Measurements from ENCODE around the gene ST6GALNAC3. TPM values are rescaled to one million over a fixed set of nuclear protein-coding genes. Genes with fewer than 3 reads are reported as not detected.

ST6GALNAC3 gene
- total RNA-seq, 4 donors from 2014 or later = 9.7 to 34.0 (median 14.1) TPM

- DNase-seq (ENCODE audit: low spot score) = no peak
- ATAC-seq (ENCODE audit: low FRiP score) = no peak
- TF ChIP-seq, protein P1, sequence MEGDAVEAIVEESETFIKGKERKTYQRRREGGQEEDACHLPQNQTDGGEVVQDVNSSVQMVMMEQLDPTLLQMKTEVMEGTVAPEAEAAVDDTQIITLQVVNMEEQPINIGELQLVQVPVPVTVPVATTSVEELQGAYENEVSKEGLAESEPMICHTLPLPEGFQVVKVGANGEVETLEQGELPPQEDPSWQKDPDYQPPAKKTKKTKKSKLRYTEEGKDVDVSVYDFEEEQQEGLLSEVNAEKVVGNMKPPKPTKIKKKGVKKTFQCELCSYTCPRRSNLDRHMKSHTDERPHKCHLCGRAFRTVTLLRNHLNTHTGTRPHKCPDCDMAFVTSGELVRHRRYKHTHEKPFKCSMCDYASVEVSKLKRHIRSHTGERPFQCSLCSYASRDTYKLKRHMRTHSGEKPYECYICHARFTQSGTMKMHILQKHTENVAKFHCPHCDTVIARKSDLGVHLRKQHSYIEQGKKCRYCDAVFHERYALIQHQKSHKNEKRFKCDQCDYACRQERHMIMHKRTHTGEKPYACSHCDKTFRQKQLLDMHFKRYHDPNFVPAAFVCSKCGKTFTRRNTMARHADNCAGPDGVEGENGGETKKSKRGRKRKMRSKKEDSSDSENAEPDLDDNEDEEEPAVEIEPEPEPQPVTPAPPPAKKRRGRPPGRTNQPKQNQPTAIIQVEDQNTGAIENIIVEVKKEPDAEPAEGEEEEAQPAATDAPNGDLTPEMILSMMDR (IDR thresholded peaks at IDR 0.05) = no peak
Measured at GRCh38 chr1:76082062-76082461, 7.5 kb downstream of the ST6GALNAC3 start.

DNA sequence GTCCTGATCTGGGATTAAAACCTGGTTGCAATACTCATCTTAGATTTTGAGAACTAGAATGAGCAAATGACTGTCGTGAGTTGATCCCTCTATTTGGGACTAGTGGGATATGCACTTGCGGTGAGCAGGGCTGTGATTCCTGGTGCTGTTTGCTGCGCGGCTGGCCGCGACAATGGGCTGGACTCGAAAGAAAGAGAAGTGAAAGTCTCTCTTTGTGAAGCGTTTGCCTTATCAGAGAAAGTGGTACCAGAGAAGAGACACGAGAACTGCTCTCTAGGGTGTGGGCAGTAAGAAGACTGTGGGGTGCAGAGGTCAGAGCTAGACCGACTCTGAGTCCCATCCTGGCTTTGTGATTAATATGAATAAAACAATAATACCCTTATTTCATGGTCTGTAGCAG is 8.6 kb downstream of the ST6GALNAC3 start:
- no peak for DNase-seq (ENCODE audit: low spot score)
- no peak for ATAC-seq (ENCODE audit: low FRiP score)
- TF ChIP-seq, protein P1 (IDR thresholded peaks at IDR 0.05) = no peak

DNA sequence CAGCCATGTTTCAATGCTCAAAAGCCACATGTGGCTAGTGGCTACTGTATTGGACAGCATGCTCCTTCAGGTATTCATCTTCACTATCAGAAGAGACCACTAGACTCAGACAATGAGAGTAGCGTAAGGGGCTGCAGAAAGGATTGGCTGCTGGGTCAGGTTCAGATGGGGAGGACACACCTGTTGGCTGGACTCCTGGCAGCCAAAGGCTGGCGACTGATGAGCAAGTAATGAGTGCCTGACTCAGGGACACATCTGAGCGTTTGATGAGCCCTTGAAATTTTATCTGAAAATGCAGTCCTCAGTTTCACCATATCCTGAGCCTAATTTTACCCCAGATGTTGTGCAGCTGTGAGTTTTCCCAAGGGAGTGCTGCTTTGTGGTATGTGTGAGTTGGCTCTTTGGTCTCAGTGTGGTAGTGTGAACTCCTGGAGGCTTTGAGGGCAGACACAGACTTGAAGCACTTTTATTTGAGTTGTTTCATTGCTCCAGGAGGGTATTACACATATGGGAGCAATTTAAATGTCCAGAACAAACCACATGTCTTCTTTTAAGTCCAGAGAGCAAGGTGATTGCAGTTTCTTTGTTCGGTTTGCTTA is 9.6 kb downstream of the ST6GALNAC3 start:
- ATAC-seq (ENCODE audit: low FRiP score) = no peak
- TF ChIP-seq, protein P1 (IDR thresholded peaks at IDR 0.05) = no peak
- DNase-seq (ENCODE audit: low spot score) = no peak

DNA sequence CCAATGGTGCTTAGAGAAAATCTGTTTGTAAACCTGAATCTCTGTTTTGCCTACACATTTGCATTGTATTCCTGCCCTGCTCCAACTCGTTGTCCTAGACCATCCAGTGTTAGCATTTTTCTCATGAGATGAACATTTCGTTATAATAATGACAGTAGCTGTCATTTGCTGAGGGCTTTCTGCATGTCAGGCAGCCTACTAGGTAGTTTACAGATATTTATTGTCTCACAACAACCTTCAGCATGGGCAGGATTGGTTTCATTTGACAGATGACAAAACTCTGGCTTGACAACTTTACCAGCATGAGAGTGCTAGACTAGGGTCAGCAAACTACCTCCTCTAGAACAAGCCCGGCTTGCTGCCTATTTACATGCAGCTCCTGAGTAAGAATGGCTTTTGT is 10.1 kb downstream of the ST6GALNAC3 start:
- DNase-seq (ENCODE audit: low spot score) = no peak
- TF ChIP-seq, protein P1 (IDR thresholded peaks at IDR 0.05) = no peak
- ATAC-seq (ENCODE audit: low FRiP score) = no peak

GRCh38 chr1:76086109-76086508 is 11.6 kb downstream of the ST6GALNAC3 start:
- ATAC-seq (ENCODE audit: low FRiP score) (no peak), DNase-seq (ENCODE audit: low spot score) (no peak)
- TF ChIP-seq, protein P1 (IDR thresholded peaks at IDR 0.05) = no peak

DNA sequence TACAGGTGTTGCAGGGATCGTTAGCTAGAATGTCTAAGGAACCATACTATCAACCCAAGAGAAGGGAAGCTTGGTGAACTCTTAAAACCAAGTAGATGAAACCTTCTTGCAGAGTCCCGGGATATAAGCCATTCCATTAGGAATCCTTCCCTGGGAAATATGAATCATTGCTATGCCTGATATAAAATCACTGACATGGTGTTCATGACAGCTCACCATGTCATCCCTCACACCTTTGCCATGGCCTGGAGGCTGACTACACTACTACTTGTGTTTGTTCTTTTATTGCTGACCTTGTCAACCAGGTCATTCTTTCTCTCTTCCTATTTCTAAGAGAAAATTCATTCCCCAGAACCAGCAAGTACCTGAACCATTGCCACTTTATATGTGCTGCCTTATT is 12.1 kb downstream of the ST6GALNAC3 start:
- ATAC-seq (ENCODE audit: low FRiP score) = no peak
- TF ChIP-seq, protein P1 (IDR thresholded peaks at IDR 0.05) = no peak

More for the DNA sequence above, 12.1 kb downstream of the ST6GALNAC3 start:
- no peak for DNase-seq (ENCODE audit: low spot score)

All from omental fat pad (tissue), 4 donors.